ENCODE results near the gene PLA1A. TPM values are rescaled to one million over a fixed set of nuclear protein-coding genes. Genes with fewer than 3 reads are reported as not detected.
A peak's percentile ranks its signal among the peaks of the same experiment; 100 is the strongest.
"Not testable (repeated sequence)": the region's sequence is repeated elsewhere in the genome, so short reads cannot be mapped to it uniquely, and the experiment has no call there.

Gene PLA1A
- total RNA-seq, 6 experiments from 2014 or later, result 9.9 to 30.2 (median 15.9) TPM

DNA sequence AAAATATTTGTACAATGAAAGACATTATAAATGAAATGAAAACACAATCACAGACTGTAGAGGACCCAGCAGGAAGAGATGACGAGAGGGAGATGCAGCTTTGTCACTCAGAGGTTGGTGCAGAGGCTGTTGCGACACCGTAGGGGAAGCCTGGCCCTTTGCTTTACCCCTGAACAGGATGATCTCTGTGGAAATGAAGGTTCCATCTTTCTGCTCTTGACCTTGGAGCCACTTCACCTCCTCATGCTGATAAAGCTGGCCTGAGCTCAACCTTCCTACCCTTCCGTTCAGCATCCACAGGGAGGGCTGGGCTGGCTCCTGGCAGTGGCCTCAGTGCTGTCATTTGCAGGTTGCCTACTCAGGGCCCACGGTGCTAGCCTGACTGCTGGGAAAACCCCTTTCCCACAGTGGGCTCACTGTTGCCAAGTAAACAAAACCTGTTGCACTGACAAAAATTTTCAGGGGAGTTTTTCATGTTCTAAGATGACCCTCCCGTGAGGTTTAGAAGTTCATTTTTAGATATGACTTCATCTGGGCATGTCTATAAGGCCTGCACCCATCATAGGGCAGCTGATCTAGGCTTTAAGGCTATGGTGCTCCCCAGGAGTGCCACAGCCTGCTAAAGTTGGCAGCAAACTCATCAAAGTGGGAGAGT, 35.3 kb upstream of the PLA1A start:
- TF ChIP-seq, protein P1, sequence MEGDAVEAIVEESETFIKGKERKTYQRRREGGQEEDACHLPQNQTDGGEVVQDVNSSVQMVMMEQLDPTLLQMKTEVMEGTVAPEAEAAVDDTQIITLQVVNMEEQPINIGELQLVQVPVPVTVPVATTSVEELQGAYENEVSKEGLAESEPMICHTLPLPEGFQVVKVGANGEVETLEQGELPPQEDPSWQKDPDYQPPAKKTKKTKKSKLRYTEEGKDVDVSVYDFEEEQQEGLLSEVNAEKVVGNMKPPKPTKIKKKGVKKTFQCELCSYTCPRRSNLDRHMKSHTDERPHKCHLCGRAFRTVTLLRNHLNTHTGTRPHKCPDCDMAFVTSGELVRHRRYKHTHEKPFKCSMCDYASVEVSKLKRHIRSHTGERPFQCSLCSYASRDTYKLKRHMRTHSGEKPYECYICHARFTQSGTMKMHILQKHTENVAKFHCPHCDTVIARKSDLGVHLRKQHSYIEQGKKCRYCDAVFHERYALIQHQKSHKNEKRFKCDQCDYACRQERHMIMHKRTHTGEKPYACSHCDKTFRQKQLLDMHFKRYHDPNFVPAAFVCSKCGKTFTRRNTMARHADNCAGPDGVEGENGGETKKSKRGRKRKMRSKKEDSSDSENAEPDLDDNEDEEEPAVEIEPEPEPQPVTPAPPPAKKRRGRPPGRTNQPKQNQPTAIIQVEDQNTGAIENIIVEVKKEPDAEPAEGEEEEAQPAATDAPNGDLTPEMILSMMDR (IDR thresholded peaks at IDR 0.05), result no peak
- TF ChIP-seq POLR2A (IDR thresholded peaks at IDR 0.05), result no peak
- Histone ChIP-seq H3K9me3 (no peaks in the 10 kb centered on the region), H3K27me3 (no peaks in the 10 kb centered on the region), H3K36me3 (no peaks in the 10 kb centered on the region), H3K4me1 (peaks cover 0 to 5% (median 0%) of the 10 kb centered on the region in 4 donors), H3K27ac (no peak overlapping the region), H3K4me3 (no peak overlapping the region)
- intact Hi-C loops (cut with DNase I), result no loop called here
- 51% methylated on average over 5 of the region's 6 CpGs for WGBS (ENCODE audit: insufficient coverage, low coverage, low lambda C conversion rate, missing lambda C conversion rate)
- ATAC-seq (peak; percentile 38 to 70 (median 60)), DNase-seq (no peak)

DNA sequence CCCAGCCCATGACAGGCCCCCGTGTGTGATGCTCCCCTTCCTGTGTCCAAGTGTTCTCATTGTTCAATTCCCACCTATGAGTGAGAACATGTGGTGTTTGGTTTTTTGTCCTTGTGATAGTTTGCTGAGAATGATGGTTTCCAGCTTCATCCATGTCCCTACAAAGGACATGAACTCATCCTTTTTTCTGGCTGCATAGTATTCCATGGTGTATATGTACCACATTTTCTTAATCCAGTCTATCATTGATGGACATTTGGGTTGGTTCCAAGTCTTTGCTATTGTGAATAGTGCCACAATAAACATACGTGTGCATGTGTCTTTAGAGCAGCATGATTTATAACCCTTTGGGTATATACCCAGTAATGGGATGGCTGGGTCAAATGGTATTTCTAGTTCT, 34.4 kb upstream of the PLA1A start:
- H3K27me3 ChIP-seq; H3K9me3 ChIP-seq; intact Hi-C loops (cut with DNase I); H3K4me1 ChIP-seq; H3K4me3 ChIP-seq; DNase-seq; H3K36me3 ChIP-seq; ATAC-seq; H3K27ac ChIP-seq: not testable (repeated sequence)
- 79% methylated on average over 2 of the region's 2 CpGs for WGBS (ENCODE audit: insufficient coverage, low coverage, low lambda C conversion rate, missing lambda C conversion rate)

DNA sequence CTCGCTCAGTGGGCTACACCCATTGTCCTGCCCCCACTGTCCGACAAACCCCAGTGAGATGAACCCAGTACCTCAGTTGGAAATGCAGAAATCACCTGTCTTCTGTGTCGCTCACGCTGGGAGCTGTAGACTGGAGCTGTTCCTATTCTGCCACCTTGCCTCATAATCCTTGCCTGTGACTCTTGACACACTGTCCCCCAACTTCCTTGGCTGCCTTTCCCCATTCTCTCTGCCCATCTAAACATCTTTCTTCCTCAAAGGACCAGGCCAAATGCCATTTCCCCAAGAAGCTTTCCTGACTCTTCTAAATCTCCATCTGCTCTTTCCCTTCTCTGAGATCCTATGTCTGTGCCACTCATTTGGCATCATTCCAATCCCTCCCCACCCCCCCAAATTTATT, 28.5 kb upstream of the PLA1A start:
- Histone ChIP-seq H3K4me3 (no peak overlapping the region), H3K27me3 (no peaks in the 10 kb centered on the region), H3K9me3 (no peaks in the 10 kb centered on the region), H3K27ac (no peak overlapping the region), H3K36me3 (no peaks in the 10 kb centered on the region), H3K4me1 (no peaks in the 10 kb centered on the region)
- intact Hi-C loops (cut with DNase I), result no loop called here
- no peak for DNase-seq
- ATAC-seq, result peak in 1 of 4 donors; percentile 14
- 82% methylated on average over 3 of the region's 4 CpGs for WGBS (ENCODE audit: insufficient coverage, low coverage, low lambda C conversion rate, missing lambda C conversion rate)
- no peak for TF ChIP-seq POLR2A (IDR thresholded peaks at IDR 0.05)
- TF ChIP-seq, protein P1 (IDR thresholded peaks at IDR 0.05), result no peak

DNA sequence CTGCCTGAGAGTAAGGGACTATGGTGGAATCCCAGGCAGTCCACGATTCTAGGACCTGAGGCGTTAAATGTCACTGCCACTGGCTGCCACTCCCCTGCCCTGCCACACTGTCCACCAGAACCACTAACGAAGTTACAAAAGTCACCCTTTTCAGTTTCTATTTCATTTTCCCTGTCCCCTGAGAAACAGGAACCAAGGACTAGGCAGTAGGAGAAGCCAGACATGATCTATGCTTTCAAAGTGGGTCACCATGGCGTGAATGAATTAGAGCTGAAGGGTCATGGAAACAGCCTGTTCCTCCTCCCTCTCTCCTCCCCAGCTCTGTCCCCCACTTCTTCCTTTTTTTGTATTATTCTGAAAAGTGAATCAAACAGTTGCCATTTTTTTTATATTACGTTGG, 27.5 kb upstream of the PLA1A start:
- WGBS (ENCODE audit: insufficient coverage, low coverage, low lambda C conversion rate, missing lambda C conversion rate), result 63% methylated on average over 5 of the region's 5 CpGs

DNA sequence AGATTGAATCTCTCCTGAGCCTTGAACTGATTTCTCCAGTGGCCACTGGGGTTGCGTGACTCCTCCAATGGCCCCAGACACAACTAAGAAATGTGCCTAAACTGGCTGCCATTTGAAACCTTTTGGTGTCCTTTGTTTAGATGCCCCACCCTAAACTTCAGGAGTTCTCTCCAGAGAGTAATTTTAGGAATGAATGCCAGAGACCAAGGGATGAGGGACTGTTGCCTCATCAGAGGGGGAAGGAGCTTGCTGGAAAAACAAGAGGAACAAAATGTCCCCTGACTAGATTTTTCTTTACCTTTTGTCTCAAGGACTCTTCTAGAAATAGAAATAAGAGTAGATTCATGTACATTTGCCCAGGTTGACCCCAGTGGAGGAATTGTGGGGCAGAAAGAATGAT, 26.5 kb upstream of the PLA1A start:
- intact Hi-C loops (cut with DNase I), result no loop called here
- H3K27ac ChIP-seq, result peak overlapping the region in 2 of 3 donors; percentile 37 to 47
- 100% methylated on average over 1 of the region's 1 CpG for WGBS (ENCODE audit: insufficient coverage, low coverage, low lambda C conversion rate, missing lambda C conversion rate)
- no peaks in the 10 kb centered on the region for H3K9me3 ChIP-seq
- no peaks in the 10 kb centered on the region for H3K27me3 ChIP-seq
- no peaks in the 10 kb centered on the region for H3K4me1 ChIP-seq
- no peak overlapping the region for H3K4me3 ChIP-seq
- no peak for DNase-seq
- no peaks in the 10 kb centered on the region for H3K36me3 ChIP-seq
- TF ChIP-seq, protein P1 (IDR thresholded peaks at IDR 0.05), result no peak
- TF ChIP-seq POLR2A (IDR thresholded peaks at IDR 0.05), result no peak
- no peak for ATAC-seq

More for the DNA sequence above, 27.5 kb upstream of the PLA1A start:
- H3K27ac ChIP-seq, result peak overlapping the region in 2 of 3 donors; percentile 0 to 37
- DNase-seq, result no peak
- TF ChIP-seq POLR2A (IDR thresholded peaks at IDR 0.05), result no peak
- TF ChIP-seq, protein P1 (IDR thresholded peaks at IDR 0.05), result no peak
- H3K27me3 ChIP-seq, result no peaks in the 10 kb centered on the region
- no peak overlapping the region for H3K4me3 ChIP-seq
- H3K4me1 ChIP-seq, result no peaks in the 10 kb centered on the region
- intact Hi-C loops (cut with DNase I), result no loop called here
- no peaks in the 10 kb centered on the region for H3K36me3 ChIP-seq
- peak; percentile 52 to 83 (median 74) for ATAC-seq
- H3K9me3 ChIP-seq, result no peaks in the 10 kb centered on the region
